ENCODE results near the gene IL1R1.

The IL1R1 gene

GRCh38 chr2:102180687-102180999 is 38.1 kb downstream of the IL1R1 start:
- no peaks in the 10 kb centered on the region for H3K27me3 ChIP-seq (ENCODE audit: control insufficient read depth in 1 of 2, insufficient read depth in 2 of 2, low read length in 2 of 2)
- no peak overlapping the region for H3K9ac ChIP-seq (ENCODE audit: low read length)
- no peak overlapping the region for H3K27ac ChIP-seq (ENCODE audit: low read depth, low read length)
- no peak overlapping the region for H3K4me3 ChIP-seq (ENCODE audit: low read depth in 1 of 2, low read length in 2 of 2)
- no peaks in the 10 kb centered on the region for H3K9me3 ChIP-seq (ENCODE audit: low read length)
- no peaks in the 10 kb centered on the region for H3K36me3 ChIP-seq (ENCODE audit: insufficient read depth, low read length)
- no peaks in the 10 kb centered on the region for H3K4me1 ChIP-seq (ENCODE audit: insufficient read depth, low read length)

- H3K27ac ChIP-seq (ENCODE audit: low read depth, low read length), result no peak overlapping the region
Measured at GRCh38 chr2:102181376-102181775, 38.8 kb downstream of the IL1R1 start.

GRCh38 chr2:102181919-102182635 is 39.5 kb downstream of the IL1R1 start:
- no peaks in the 10 kb centered on the region for H3K9me3 ChIP-seq (ENCODE audit: low read length)
- no peak overlapping the region for H3K27ac ChIP-seq (ENCODE audit: low read depth, low read length)
- no peaks in the 10 kb centered on the region for H3K36me3 ChIP-seq (ENCODE audit: insufficient read depth, low read length)
- peaks cover 0 to 1% of the 10 kb centered on the region in 2 donors for H3K27me3 ChIP-seq (ENCODE audit: control insufficient read depth in 1 of 2, insufficient read depth in 2 of 2, low read length in 2 of 2)
- H3K9ac ChIP-seq (ENCODE audit: low read length), result no peak overlapping the region
- peaks cover 4% of the 10 kb centered on the region for H3K4me1 ChIP-seq (ENCODE audit: insufficient read depth, low read length)
- H3K4me3 ChIP-seq (ENCODE audit: low read depth in 1 of 2, low read length in 2 of 2), result no peak overlapping the region

More at GRCh38 chr2:102181376-102181775, 38.8 kb downstream of the IL1R1 start:
- Histone ChIP-seq H3K9ac (ENCODE audit: low read length) (no peak overlapping the region), H3K9me3 (ENCODE audit: low read length) (no peaks in the 10 kb centered on the region), H3K4me1 (ENCODE audit: insufficient read depth, low read length) (no peaks in the 10 kb centered on the region), H3K36me3 (ENCODE audit: insufficient read depth, low read length) (no peaks in the 10 kb centered on the region), H3K27me3 (ENCODE audit: control insufficient read depth in 1 of 2, insufficient read depth in 2 of 2, low read length in 2 of 2) (no peaks in the 10 kb centered on the region), H3K4me3 (ENCODE audit: low read depth in 1 of 2, low read length in 2 of 2) (no peak overlapping the region)

GRCh38 chr2:102184018-102184417 is 41.5 kb downstream of the IL1R1 start:
- peaks cover 0 to 6% of the 10 kb centered on the region in 2 donors for H3K27me3 ChIP-seq (ENCODE audit: control insufficient read depth in 1 of 2, insufficient read depth in 2 of 2, low read length in 2 of 2)
- no peaks in the 10 kb centered on the region for H3K9me3 ChIP-seq (ENCODE audit: low read length)
- peaks cover 5% of the 10 kb centered on the region for H3K4me1 ChIP-seq (ENCODE audit: insufficient read depth, low read length)

GRCh38 chr2:102184568-102184967 is 42.0 kb downstream of the IL1R1 start:
- Histone ChIP-seq H3K4me1 (ENCODE audit: insufficient read depth, low read length) (peaks cover 5% of the 10 kb centered on the region), H3K9me3 (ENCODE audit: low read length) (no peaks in the 10 kb centered on the region), H3K27ac (ENCODE audit: low read depth, low read length) (no peak overlapping the region), H3K27me3 (ENCODE audit: control insufficient read depth in 1 of 2, insufficient read depth in 2 of 2, low read length in 2 of 2) (peaks cover 0 to 6% of the 10 kb centered on the region in 2 donors), H3K9ac (ENCODE audit: low read length) (no peak overlapping the region), H3K36me3 (ENCODE audit: insufficient read depth, low read length) (no peaks in the 10 kb centered on the region), H3K4me3 (ENCODE audit: low read depth in 1 of 2, low read length in 2 of 2) (no peak overlapping the region)

More at GRCh38 chr2:102184018-102184417, 41.5 kb downstream of the IL1R1 start:
- no peaks in the 10 kb centered on the region for H3K36me3 ChIP-seq (ENCODE audit: insufficient read depth, low read length)
- no peak overlapping the region for H3K9ac ChIP-seq (ENCODE audit: low read length)
- H3K27ac ChIP-seq (ENCODE audit: low read depth, low read length), result no peak overlapping the region
- no peak overlapping the region for H3K4me3 ChIP-seq (ENCODE audit: low read depth in 1 of 2, low read length in 2 of 2)

- H3K4me3 ChIP-seq (ENCODE audit: low read depth in 1 of 2, low read length in 2 of 2), result no peak overlapping the region
- no peak overlapping the region for H3K27ac ChIP-seq (ENCODE audit: low read depth, low read length)
Measured at GRCh38 chr2:102185347-102185746, 42.8 kb downstream of the IL1R1 start.

GRCh38 chr2:102186791-102187495 is 44.4 kb downstream of the IL1R1 start, which contains the start of gene IL1RL2:
Gene IL1RL2 (plus strand): TSS chr2:102187023. CDS start chr2:102187868, 845 bp downstream.
- Histone ChIP-seq H3K9me3 (ENCODE audit: low read length) (no peaks in the 10 kb centered on the region), H3K27ac (ENCODE audit: low read depth, low read length) (peak within 1 kb of the TSS; percentile 14), H3K9ac (ENCODE audit: low read length) (peak within 1 kb of the TSS; percentile 43), H3K4me3 (ENCODE audit: low read depth in 1 of 2, low read length in 2 of 2) (peak within 1 kb of the TSS; percentile 70 to 73), H3K27me3 (ENCODE audit: control insufficient read depth in 1 of 2, insufficient read depth in 2 of 2, low read length in 2 of 2) (peaks cover 0 to 6% of the 10 kb centered on the region in 2 donors), H3K36me3 (ENCODE audit: insufficient read depth, low read length) (no peaks in the 10 kb centered on the region), H3K4me1 (ENCODE audit: insufficient read depth, low read length) (peaks cover 5% of the 10 kb centered on the region)

More at GRCh38 chr2:102185347-102185746, 42.8 kb downstream of the IL1R1 start:
- Histone ChIP-seq H3K27me3 (ENCODE audit: control insufficient read depth in 1 of 2, insufficient read depth in 2 of 2, low read length in 2 of 2) (peaks cover 0 to 6% of the 10 kb centered on the region in 2 donors), H3K36me3 (ENCODE audit: insufficient read depth, low read length) (no peaks in the 10 kb centered on the region), H3K4me1 (ENCODE audit: insufficient read depth, low read length) (peaks cover 5% of the 10 kb centered on the region), H3K9ac (ENCODE audit: low read length) (no peak overlapping the region), H3K9me3 (ENCODE audit: low read length) (no peaks in the 10 kb centered on the region)

GRCh38 chr2:102187496-102188150 is 45.1 kb downstream of the IL1R1 start:
- Histone ChIP-seq H3K4me1 (ENCODE audit: insufficient read depth, low read length) (peaks cover 5% of the 10 kb centered on the region), H3K27ac (ENCODE audit: low read depth, low read length) (peak overlapping the region; percentile 14), H3K9ac (ENCODE audit: low read length) (peak overlapping the region; percentile 43), H3K9me3 (ENCODE audit: low read length) (no peaks in the 10 kb centered on the region), H3K27me3 (ENCODE audit: control insufficient read depth in 1 of 2, insufficient read depth in 2 of 2, low read length in 2 of 2) (peaks cover 0 to 6% of the 10 kb centered on the region in 2 donors), H3K36me3 (ENCODE audit: insufficient read depth, low read length) (no peaks in the 10 kb centered on the region), H3K4me3 (ENCODE audit: low read depth in 1 of 2, low read length in 2 of 2) (peak overlapping the region; percentile 70 to 73)

- Histone ChIP-seq H3K27ac (ENCODE audit: low read depth, low read length) (no peak overlapping the region), H3K4me3 (ENCODE audit: low read depth in 1 of 2, low read length in 2 of 2) (no peak overlapping the region), H3K9ac (ENCODE audit: low read length) (no peak overlapping the region), H3K4me1 (ENCODE audit: insufficient read depth, low read length) (peaks cover 5% of the 10 kb centered on the region), H3K36me3 (ENCODE audit: insufficient read depth, low read length) (no peaks in the 10 kb centered on the region), H3K9me3 (ENCODE audit: low read length) (no peaks in the 10 kb centered on the region), H3K27me3 (ENCODE audit: control insufficient read depth in 1 of 2, insufficient read depth in 2 of 2, low read length in 2 of 2) (peaks cover 0 to 6% of the 10 kb centered on the region in 2 donors)
Measured at GRCh38 chr2:102190430-102191107, 48.0 kb downstream of the IL1R1 start.

GRCh38 chr2:102191501-102191900 is 49.0 kb downstream of the IL1R1 start:
- Histone ChIP-seq H3K9ac (ENCODE audit: low read length) (no peak overlapping the region), H3K27ac (ENCODE audit: low read depth, low read length) (no peak overlapping the region), H3K4me3 (ENCODE audit: low read depth in 1 of 2, low read length in 2 of 2) (no peak overlapping the region), H3K9me3 (ENCODE audit: low read length) (no peaks in the 10 kb centered on the region), H3K36me3 (ENCODE audit: insufficient read depth, low read length) (no peaks in the 10 kb centered on the region), H3K4me1 (ENCODE audit: insufficient read depth, low read length) (peaks cover 5% of the 10 kb centered on the region), H3K27me3 (ENCODE audit: control insufficient read depth in 1 of 2, insufficient read depth in 2 of 2, low read length in 2 of 2) (peaks cover 0 to 6% of the 10 kb centered on the region in 2 donors)

- Histone ChIP-seq H3K4me1 (ENCODE audit: insufficient read depth, low read length) (no peaks in the 10 kb centered on the region), H3K4me3 (ENCODE audit: low read depth in 1 of 2, low read length in 2 of 2) (no peak overlapping the region), H3K9me3 (ENCODE audit: low read length) (no peaks in the 10 kb centered on the region), H3K9ac (ENCODE audit: low read length) (no peak overlapping the region), H3K36me3 (ENCODE audit: insufficient read depth, low read length) (no peaks in the 10 kb centered on the region), H3K27ac (ENCODE audit: low read depth, low read length) (no peak overlapping the region), H3K27me3 (ENCODE audit: control insufficient read depth in 1 of 2, insufficient read depth in 2 of 2, low read length in 2 of 2) (no peaks in the 10 kb centered on the region)
Measured at GRCh38 chr2:102193074-102193473, 50.5 kb downstream of the IL1R1 start.

Data from muscle layer of colon (tissue), 2 donors.